ENCODE data around the gene NECAB3. TPM values are rescaled to one million over a fixed set of nuclear protein-coding genes. Genes with fewer than 3 reads are reported as not detected.
A peak's percentile ranks its signal among the peaks of the same experiment; 100 is the strongest.

NECAB3 gene
- total RNA-seq, 1 donor from 2014 or later = 27.0 TPM

GRCh38 chr20:33689973-33690372 is 15.7 kb upstream of the NECAB3 start:
- Mint-ChIP-seq H3K27ac (peak overlapping the region; percentile 90), H3K9me3 (no peaks in the 10 kb centered on the region), H3K27me3 (ENCODE audit: low read depth) (no peaks in the 10 kb centered on the region), H3K4me3 (ENCODE audit: low read depth) (peak overlapping the region; percentile 52), H3K36me3 (ENCODE audit: low read depth) (peaks cover 1% of the 10 kb centered on the region), H3K4me1 (ENCODE audit: low read depth) (peaks cover 44% of the 10 kb centered on the region)
- intact Hi-C loops (cut with micrococcal nuclease) = loop anchor here (1.0 to 10.0 kb wide), 4 partner anchors 19 to 305 kb away; partner anchors contain the start of genes CHMP4B, PXMP4 and RALY
- DNase-seq (ENCODE audit: low spot score) = peak; percentile 39

DNA sequence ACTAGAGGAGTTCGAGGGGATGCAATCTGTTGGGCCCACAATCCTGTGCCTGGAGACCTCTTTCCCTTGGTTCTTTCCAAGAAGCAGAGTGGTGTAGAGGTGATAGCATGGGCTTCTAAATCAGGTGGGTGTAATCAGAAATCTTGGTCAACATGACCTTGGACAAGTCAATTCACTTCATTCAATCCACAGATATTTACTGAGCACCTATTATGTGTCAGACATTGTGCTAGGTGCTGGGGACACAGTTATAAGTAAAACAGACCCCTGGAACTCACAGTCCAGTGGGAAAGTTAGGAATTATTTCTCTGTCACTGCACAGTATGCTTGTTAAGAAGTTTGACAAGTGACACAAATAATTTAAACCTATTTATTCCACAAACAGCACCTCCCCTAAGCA is 15.3 kb upstream of the NECAB3 start:
- no peaks in the 10 kb centered on the region for H3K27me3 Mint-ChIP-seq (ENCODE audit: low read depth)
- H3K9me3 Mint-ChIP-seq = no peaks in the 10 kb centered on the region
- intact Hi-C loops (cut with micrococcal nuclease) = loop anchor here (2.0 to 10.0 kb wide), 3 partner anchors 19 to 305 kb away; partner anchors contain the start of genes CHMP4B and RALY
- H3K27ac Mint-ChIP-seq = peak overlapping the region; percentile 90
- H3K36me3 Mint-ChIP-seq (ENCODE audit: low read depth) = peaks cover 6% of the 10 kb centered on the region
- H3K4me1 Mint-ChIP-seq (ENCODE audit: low read depth) = peaks cover 48% of the 10 kb centered on the region
- peak overlapping the region; percentile 52 for H3K4me3 Mint-ChIP-seq (ENCODE audit: low read depth)
- DNase-seq (ENCODE audit: low spot score) = no peak

DNA sequence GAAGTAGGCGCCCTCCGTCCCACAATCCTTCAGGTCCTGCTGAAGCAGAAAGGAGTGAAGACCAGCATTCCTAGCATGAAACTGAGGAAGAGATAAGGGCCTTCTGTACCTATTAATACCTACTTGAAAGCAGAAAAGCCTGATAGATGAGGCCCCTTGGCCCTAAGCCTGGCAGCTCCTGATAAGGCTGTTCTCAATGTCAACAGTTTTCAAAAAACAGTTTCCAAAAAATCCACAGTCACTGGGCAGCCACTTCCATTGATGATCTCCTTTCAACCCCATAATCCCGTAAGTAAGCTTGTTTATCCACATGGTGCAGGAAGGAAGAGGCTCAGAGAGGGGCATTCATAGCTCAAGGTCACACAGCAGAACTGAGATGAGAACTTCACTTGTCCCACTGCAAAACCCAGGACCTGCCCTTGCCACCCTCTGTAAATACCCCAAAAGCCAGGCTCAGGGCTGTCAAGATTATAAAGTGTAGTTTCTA is 14.8 kb upstream of the NECAB3 start:
- Mint-ChIP-seq H3K4me1 (ENCODE audit: low read depth) (peaks cover 53% of the 10 kb centered on the region), H3K27ac (peak overlapping the region; percentile 87), H3K4me3 (ENCODE audit: low read depth) (no peak overlapping the region), H3K27me3 (ENCODE audit: low read depth) (no peaks in the 10 kb centered on the region), H3K36me3 (ENCODE audit: low read depth) (peaks cover 11% of the 10 kb centered on the region), H3K9me3 (no peaks in the 10 kb centered on the region)
- intact Hi-C loops (cut with micrococcal nuclease) = loop anchor here (1.0 to 10.0 kb wide), 4 partner anchors 20 to 306 kb away; partner anchors contain the start of genes CHMP4B and RALY
- DNase-seq (ENCODE audit: low spot score) = no peak

- H3K9me3 Mint-ChIP-seq = no peaks in the 10 kb centered on the region
- H3K36me3 Mint-ChIP-seq (ENCODE audit: low read depth) = peaks cover 12% of the 10 kb centered on the region
- no peak for DNase-seq (ENCODE audit: low spot score)
- H3K4me3 Mint-ChIP-seq (ENCODE audit: low read depth) = no peak overlapping the region
- H3K27me3 Mint-ChIP-seq (ENCODE audit: low read depth) = no peaks in the 10 kb centered on the region
- peak overlapping the region; percentile 87 for H3K27ac Mint-ChIP-seq
- H3K4me1 Mint-ChIP-seq (ENCODE audit: low read depth) = peaks cover 54% of the 10 kb centered on the region
- intact Hi-C loops (cut with micrococcal nuclease) = loop anchor here (1.0 to 10.0 kb wide), 4 partner anchors 21 to 307 kb away; partner anchors contain the start of genes CHMP4B and RALY
Observed at GRCh38 chr20:33687993-33688937, 14.0 kb upstream of the NECAB3 start.

- H3K27me3 Mint-ChIP-seq (ENCODE audit: low read depth) = no peaks in the 10 kb centered on the region
- DNase-seq (ENCODE audit: low spot score) = no peak
- H3K27ac Mint-ChIP-seq = peak overlapping the region; percentile 49
- H3K9me3 Mint-ChIP-seq = no peaks in the 10 kb centered on the region
- intact Hi-C loops (cut with micrococcal nuclease) = loop anchor here (5.0 to 10.0 kb wide), 2 partner anchors 125 to 307 kb away; partner anchors contain the start of genes CHMP4B and RALY
- H3K4me1 Mint-ChIP-seq (ENCODE audit: low read depth) = peaks cover 59% of the 10 kb centered on the region
- peaks cover 18% of the 10 kb centered on the region for H3K36me3 Mint-ChIP-seq (ENCODE audit: low read depth)
- peak overlapping the region; percentile 33 for H3K4me3 Mint-ChIP-seq (ENCODE audit: low read depth)
Observed at GRCh38 chr20:33687370-33687915, 13.2 kb upstream of the NECAB3 start.

GRCh38 chr20:33686984-33687366 is 12.7 kb upstream of the NECAB3 start:
- Mint-ChIP-seq H3K27me3 (ENCODE audit: low read depth) (no peaks in the 10 kb centered on the region), H3K4me3 (ENCODE audit: low read depth) (peak overlapping the region; percentile 63), H3K4me1 (ENCODE audit: low read depth) (peaks cover 61% of the 10 kb centered on the region), H3K9me3 (no peaks in the 10 kb centered on the region), H3K36me3 (ENCODE audit: low read depth) (peaks cover 19% of the 10 kb centered on the region), H3K27ac (peak overlapping the region; percentile 74)
- DNase-seq (ENCODE audit: low spot score) = no peak
- intact Hi-C loops (cut with micrococcal nuclease) = loop anchor here (1.0 to 10.0 kb wide), 3 partner anchors 21 to 308 kb away; partner anchors contain the start of genes ACTL10, CHMP4B and RALY

DNA sequence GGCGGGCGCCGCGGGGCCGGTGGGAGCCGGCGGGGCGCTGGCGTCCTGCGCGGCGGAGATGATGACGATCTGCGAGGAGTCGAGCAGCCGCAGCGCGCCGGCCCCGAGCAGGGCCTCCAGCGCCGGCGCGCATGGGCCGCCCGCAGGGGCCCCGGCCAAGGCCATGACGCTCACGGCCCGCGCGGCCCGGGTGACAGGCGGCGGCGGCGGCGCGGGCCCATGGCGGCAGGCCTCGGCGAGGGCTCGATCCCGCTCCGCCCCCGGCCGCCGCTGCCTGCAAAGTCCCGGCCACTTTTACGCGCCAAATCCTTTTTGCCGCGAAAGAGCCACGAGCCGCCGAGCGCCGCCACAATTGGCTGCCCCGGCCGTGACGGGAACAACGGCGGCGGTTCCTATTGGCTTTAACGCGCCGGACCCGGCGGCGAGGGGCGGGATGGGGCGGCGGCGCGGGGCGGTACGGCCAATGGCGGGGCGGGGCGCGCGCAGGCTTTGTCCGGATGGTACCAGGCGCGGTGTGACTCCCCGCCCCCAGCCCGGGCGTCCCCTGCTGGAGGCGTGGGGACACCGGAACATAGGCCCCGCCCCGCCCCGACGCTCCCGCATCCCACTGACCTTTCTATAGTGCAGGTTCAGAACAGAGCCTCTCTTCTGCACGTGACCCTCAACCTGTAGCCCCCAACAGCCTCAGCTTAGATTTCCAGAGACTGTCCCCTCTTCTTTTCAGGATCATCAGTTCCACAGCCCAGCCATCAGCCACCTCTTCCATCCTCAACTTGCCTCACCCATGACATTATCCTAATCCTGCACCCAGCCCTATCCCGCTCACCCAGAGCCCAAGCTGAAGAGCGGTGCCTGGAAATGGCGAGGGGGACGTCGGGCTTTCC is 12.1 kb upstream of the NECAB3 start, which contains the start of gene E2F1:
Gene E2F1 (minus strand): TSS at position 286 of the 884 bp plus-strand sequence. CDS start 121 bp downstream, at position 165.
- H3K36me3 Mint-ChIP-seq (ENCODE audit: low read depth) = peaks cover 25% of the 10 kb centered on the region
- peak; percentile 96 for DNase-seq (ENCODE audit: low spot score)
- H3K4me1 Mint-ChIP-seq (ENCODE audit: low read depth) = peaks cover 66% of the 10 kb centered on the region
- no peaks in the 10 kb centered on the region for H3K9me3 Mint-ChIP-seq
- intact Hi-C loops (cut with micrococcal nuclease) = loop anchor here (1.0 to 10.0 kb wide), 3 partner anchors 20 to 308 kb away; partner anchors contain the start of genes ACTL10, CHMP4B and RALY
- no peaks in the 10 kb centered on the region for H3K27me3 Mint-ChIP-seq (ENCODE audit: low read depth)
- peak within 1 kb of the TSS; percentile 92 for H3K4me3 Mint-ChIP-seq (ENCODE audit: low read depth)
- H3K27ac Mint-ChIP-seq = peak within 1 kb of the TSS; percentile 91

GRCh38 chr20:33685328-33686099 is 11.3 kb upstream of the NECAB3 start:
- Mint-ChIP-seq H3K4me1 (ENCODE audit: low read depth) (peaks cover 74% of the 10 kb centered on the region), H3K9me3 (no peaks in the 10 kb centered on the region), H3K36me3 (ENCODE audit: low read depth) (peaks cover 32% of the 10 kb centered on the region), H3K27me3 (ENCODE audit: low read depth) (no peaks in the 10 kb centered on the region), H3K27ac (peak overlapping the region; percentile 91), H3K4me3 (ENCODE audit: low read depth) (peak overlapping the region; percentile 92)
- intact Hi-C loops (cut with micrococcal nuclease) = loop anchor here (1.0 to 10.0 kb wide), 3 partner anchors 19 to 309 kb away; partner anchors contain the start of genes ACTL10, CHMP4B and RALY
- DNase-seq (ENCODE audit: low spot score) = peak; percentile 67

DNA sequence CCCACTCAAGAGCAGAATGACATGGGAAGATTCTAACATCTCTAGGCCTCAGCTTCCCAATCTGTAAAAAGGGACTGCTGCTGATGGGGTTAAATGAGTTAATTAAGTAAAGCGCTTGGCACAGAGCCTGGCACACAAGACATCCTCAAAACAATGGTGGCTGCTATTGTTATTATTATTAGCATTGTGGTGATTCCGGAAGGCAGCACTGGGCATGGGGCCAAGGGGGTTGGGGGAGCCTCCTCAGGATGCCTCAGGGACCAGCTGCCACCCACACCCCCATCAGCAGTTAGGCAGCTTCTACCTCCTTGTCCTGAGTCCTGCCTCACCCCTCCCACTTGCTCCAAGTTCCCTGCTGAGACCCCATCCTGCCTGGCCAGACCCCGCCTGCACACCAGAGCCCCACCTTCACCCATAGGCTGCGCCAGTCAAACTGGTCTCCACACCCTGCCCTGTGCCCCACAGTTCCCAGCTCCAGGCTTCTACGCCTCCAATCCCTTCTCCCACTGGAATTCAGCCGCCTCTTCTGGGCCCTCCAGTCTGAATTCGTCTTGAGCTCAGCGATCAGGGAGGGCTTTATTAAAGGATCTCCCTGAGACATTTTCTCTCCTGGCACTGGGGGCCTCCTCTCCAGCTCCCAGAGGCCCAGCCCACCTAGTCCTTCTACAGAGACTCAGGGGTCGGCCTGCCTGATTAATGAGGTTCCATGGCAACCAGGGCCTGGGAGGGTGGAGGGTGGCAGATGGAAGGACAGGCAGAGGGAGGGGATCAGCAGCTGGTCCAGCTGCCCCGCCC is 10.5 kb upstream of the NECAB3 start:
- H3K27ac Mint-ChIP-seq = peak overlapping the region; percentile 91
- intact Hi-C loops (cut with micrococcal nuclease) = loop anchor here (5.0 to 10.0 kb wide), 2 partner anchors 128 to 310 kb away; partner anchors contain the start of genes CHMP4B and RALY
- peak overlapping the region; percentile 92 for H3K4me3 Mint-ChIP-seq (ENCODE audit: low read depth)
- DNase-seq (ENCODE audit: low spot score) = no peak
- H3K36me3 Mint-ChIP-seq (ENCODE audit: low read depth) = peaks cover 34% of the 10 kb centered on the region
- no peaks in the 10 kb centered on the region for H3K9me3 Mint-ChIP-seq
- peaks cover 74% of the 10 kb centered on the region for H3K4me1 Mint-ChIP-seq (ENCODE audit: low read depth)
- H3K27me3 Mint-ChIP-seq (ENCODE audit: low read depth) = no peaks in the 10 kb centered on the region

GRCh38 chr20:33681728-33682353 is 7.6 kb upstream of the NECAB3 start:
- no peak for DNase-seq (ENCODE audit: low spot score)
- Mint-ChIP-seq H3K4me1 (ENCODE audit: low read depth) (peaks cover 65% of the 10 kb centered on the region), H3K27ac (peak overlapping the region; percentile 71), H3K36me3 (ENCODE audit: low read depth) (peaks cover 59% of the 10 kb centered on the region), H3K27me3 (ENCODE audit: low read depth) (no peaks in the 10 kb centered on the region), H3K4me3 (ENCODE audit: low read depth) (peak overlapping the region; percentile 22), H3K9me3 (no peaks in the 10 kb centered on the region)
- intact Hi-C loops (cut with micrococcal nuclease) = loop anchor here (10.0 kb wide), 1 partner anchor 313 kb away; the partner anchor contains the start of gene RALY

Data from activated T-helper 2 cell treated with anti-CD3 and anti-CD28 coated beads, Interferon-gamma antibody, Interleukin-2, Interleukin-4, amounts not matched to agents 10 μg/mL and 5 μg/mL and 100 μg/mL, durations not matched to agents 14 hours and 24 hours and 36 hours (primary cell).